GM12864 (cell line): ENCODE data around the gene NAMPT.

Experiments
- DNase-seq: peaks from one replicate; pipeline ENCODE4 v3.0.0-alpha.2; 2011; ENCODE audit warnings: low read depth
- H3K4me3 ChIP-seq: 2 replicates; pipeline ENCODE4 v1.5.1; 2011; ENCODE audit warnings: mild to moderate bottlenecking, low read depth, low read length, control low read depth
- TF ChIP-seq, protein P1 (sequence below): IDR thresholded peaks from 2 replicates; pipeline ENCODE4 v1.5.1; 2011; ENCODE audit warnings: low read depth, mild to moderate bottlenecking, moderate library complexity, low read length, control low read depth, inconsistent platforms; ENCODE audit errors: missing control alignments

NAMPT gene

GRCh38 chr7:106285051-106285854 lies 470 bp upstream of the NAMPT start:
- peak overlapping the region; percentile 76 for H3K4me3 ChIP-seq
- peak; percentile 96 for DNase-seq
- TF ChIP-seq, protein P1, sequence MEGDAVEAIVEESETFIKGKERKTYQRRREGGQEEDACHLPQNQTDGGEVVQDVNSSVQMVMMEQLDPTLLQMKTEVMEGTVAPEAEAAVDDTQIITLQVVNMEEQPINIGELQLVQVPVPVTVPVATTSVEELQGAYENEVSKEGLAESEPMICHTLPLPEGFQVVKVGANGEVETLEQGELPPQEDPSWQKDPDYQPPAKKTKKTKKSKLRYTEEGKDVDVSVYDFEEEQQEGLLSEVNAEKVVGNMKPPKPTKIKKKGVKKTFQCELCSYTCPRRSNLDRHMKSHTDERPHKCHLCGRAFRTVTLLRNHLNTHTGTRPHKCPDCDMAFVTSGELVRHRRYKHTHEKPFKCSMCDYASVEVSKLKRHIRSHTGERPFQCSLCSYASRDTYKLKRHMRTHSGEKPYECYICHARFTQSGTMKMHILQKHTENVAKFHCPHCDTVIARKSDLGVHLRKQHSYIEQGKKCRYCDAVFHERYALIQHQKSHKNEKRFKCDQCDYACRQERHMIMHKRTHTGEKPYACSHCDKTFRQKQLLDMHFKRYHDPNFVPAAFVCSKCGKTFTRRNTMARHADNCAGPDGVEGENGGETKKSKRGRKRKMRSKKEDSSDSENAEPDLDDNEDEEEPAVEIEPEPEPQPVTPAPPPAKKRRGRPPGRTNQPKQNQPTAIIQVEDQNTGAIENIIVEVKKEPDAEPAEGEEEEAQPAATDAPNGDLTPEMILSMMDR, result no peak

DNA sequence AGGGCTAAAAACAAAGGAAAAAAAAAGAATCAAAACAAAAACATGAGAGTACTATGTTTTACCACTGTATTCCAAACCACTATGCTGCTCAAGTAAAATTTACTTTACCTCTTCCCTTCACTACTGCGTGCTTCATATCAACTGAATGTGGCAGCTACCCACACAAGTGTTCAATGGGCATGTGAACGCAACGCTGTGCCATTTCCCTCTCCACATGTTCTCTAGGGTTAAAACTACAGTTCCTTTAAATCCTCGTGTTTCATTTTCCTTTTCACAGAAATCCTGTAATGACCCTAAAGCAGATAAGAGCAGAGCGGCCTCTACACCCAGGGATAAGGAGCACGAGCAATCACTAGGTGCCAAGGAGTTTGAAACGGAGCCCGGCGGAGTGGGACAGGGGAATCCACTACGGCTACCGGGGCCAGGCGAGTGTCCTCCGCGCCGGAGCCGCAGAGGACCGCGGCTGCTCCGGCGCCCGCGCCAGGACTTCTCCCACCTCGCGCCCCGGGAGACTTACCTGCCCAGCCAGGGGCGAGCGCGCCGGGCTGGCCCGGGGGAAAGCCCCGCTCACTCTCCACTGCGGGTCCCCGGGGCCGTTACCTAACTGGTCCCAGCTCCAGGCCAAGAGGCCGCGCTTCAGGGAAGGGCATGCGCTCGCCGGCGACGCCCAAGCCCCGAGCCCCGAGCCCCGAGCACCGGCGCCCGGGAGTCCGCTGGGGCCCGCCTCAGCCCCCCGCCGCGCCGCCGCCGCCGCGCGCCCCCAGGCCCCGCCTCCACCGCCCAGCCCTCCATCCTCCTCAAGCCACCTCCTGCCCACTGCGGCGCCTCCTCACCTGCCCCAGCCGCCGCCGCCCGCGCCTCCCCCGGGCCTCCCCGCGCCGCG lies 711 bp downstream of the NAMPT start:
- TF ChIP-seq, protein P1, result no peak

GRCh38 chr7:106283501-106283830 lies 1.3 kb downstream of the NAMPT start:
- TF ChIP-seq, protein P1, result no peak
- no peak for DNase-seq

More for the DNA sequence above, 711 bp downstream of the NAMPT start:
- no peak for DNase-seq
- H3K4me3 ChIP-seq, result peak overlapping the region; percentile 76

GRCh38 chr7:106282852-106283251 lies 1.9 kb downstream of the NAMPT start:
- peak overlapping the region; percentile 50; the same call in 1 of the 2 replicates for H3K4me3 ChIP-seq
- TF ChIP-seq, protein P1, result no peak
- DNase-seq, result no peak

More at GRCh38 chr7:106283501-106283830, 1.3 kb downstream of the NAMPT start:
- peak overlapping the region; percentile 76 for H3K4me3 ChIP-seq

GRCh38 chr7:106282390-106282789 lies 2.4 kb downstream of the NAMPT start:
- H3K4me3 ChIP-seq, result peak overlapping the region; percentile 50; the same call in 1 of the 2 replicates
- no peak for DNase-seq
- TF ChIP-seq, protein P1, result no peak

DNA sequence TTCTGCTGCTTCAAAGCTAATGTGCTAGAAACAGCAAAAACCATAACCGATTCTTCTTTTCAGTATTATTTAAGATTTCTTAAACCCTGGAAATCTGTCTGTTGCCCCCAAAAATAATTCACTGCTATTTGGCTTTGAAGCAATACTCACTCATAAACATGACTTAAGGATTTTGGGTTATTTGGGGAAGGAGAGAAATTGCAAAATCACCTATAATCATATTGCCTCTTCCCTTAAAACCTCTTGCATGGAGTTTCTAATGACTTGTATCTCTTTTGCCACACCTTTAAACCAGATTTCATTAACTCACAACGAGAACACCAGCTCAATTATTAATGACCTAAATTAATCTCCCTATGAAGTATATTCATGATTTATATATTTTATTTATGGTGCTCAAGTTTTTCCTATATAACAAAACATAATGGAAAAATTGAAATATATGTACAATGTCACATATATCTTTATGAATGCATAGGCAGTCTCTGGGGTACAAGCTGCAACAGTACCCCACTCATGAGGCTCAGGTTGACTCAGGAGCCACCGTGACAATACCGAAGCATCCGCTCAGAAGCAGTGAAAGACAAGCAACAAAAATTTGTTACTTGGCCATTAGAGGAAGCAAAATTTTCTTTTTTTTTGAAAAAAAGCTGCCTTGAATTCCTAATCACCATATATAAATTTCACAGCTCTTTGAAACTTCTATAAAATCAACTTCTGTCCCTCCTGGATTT lies 3.0 kb downstream of the NAMPT start:
- no peak for DNase-seq
- peak overlapping the region; percentile 50; the same call in 1 of the 2 replicates for H3K4me3 ChIP-seq
- TF ChIP-seq, protein P1, result no peak
